HepG2 (cell line): ENCODE data around the gene PFAS. TPM values are rescaled to one million over a fixed set of nuclear protein-coding genes. Genes with fewer than 3 reads are reported as not detected.

Experiments used
- ATAC-seq: fragments of 200-7000 bp; cut with Tn5 transposase; 3 replicates; pipeline ENCODE4 v1.9.1; 2020; ENCODE audit warnings: mild to moderate bottlenecking, moderate library complexity
- BruUV-seq: library from RNA; stranded (reverse); fragments of 400-500 nt; replicated peaks from 2 replicates; lab custom pipeline; 2021; lab: Mats Ljungman, UMichigan
- CTCF ChIA-PET: fragments of 300-600 bp; formaldehyde crosslinking; extraction: SDS; loops from one replicate; lab custom pipeline; 2021; ENCODE audit warnings: low total read pairs, inconsistent platforms, low intra/inter-chr PET ratio; lab: Yijun Ruan, JAX
- POLR2A ChIA-PET: fragments of 350-600 bp; sonication (Branson Sonifier 250); formaldehyde crosslinking; loops from one replicate; lab custom pipeline; 2020; ENCODE audit warnings: antibody characterized with exemption, inconsistent platforms; lab: Yijun Ruan, JAX
- DNase-seq: peaks from one replicate; pipeline ENCODE4 v3.0.0-alpha.2; 2015; ENCODE audit warnings: low spot score
- FAIRE-seq: peaks from 3 replicates; lab custom pipeline; 2011; peaks lifted over from hg19 to GRCh38; lab: Jason Lieb, UNC
- H2AFZ ChIP-seq: one replicate; pipeline ENCODE4 v1.6.1; 2011; ENCODE audit warnings: low read length, inconsistent platforms
- H3K27ac ChIP-seq: fragments of 300-600 bp; 3 replicates; pipeline ENCODE4 v1.8.0; 2011; ENCODE audit warnings: mixed run types, mild to moderate bottlenecking, mixed read lengths, low read length, inconsistent platforms; ENCODE audit not compliant: insufficient read depth; ENCODE audit errors: extremely low read length
- H3K27me3 ChIP-seq, 2 experiments: fragments of 200-600 bp in 1 of 2; 2 replicates in 1 of 2; 3 replicates in 1 of 2; pipeline versions ENCODE4 v1.6.0 to v1.8.0; 2011; ENCODE audit warnings: low read length in 2 of 2, mild to moderate bottlenecking in 2 of 2, moderate library complexity in 2 of 2, inconsistent platforms in 1 of 2; ENCODE audit not compliant: insufficient read depth in 2 of 2, control insufficient read depth in 1 of 2
- H3K36me3 ChIP-seq, 2 experiments: fragments of 200-600 bp in 1 of 2; replicated peaks in 1 of 2; 2 replicates in 1 of 2; 3 replicates in 1 of 2; pipeline versions ENCODE4 v1.5.1 to v1.8.0; 2011; ENCODE audit warnings: low read length in 2 of 2, inconsistent platforms in 1 of 2; ENCODE audit not compliant: insufficient read depth in 2 of 2, control insufficient read depth in 1 of 2
- H3K4me1 ChIP-seq: 2 replicates; pipeline ENCODE4 v1.5.1; 2012; ENCODE audit warnings: low read length, inconsistent platforms; ENCODE audit not compliant: insufficient read depth
- H3K4me2 ChIP-seq: 2 replicates; pipeline ENCODE4 v1.6.0; 2011; ENCODE audit warnings: low read depth, low read length, inconsistent platforms
- H3K4me3 ChIP-seq, 3 experiments: fragments of 200-600 bp in 1 of 3; sonication (generic), shearing (Covaris generic) in 1 of 3; replicated peaks in 1 of 3; 2 replicates each; pipeline ENCODE4 v1.5.1; 2011 to 2016; ENCODE audit warnings: low read length in 3 of 3, inconsistent platforms in 2 of 3, low read depth in 2 of 3, mild to moderate bottlenecking in 2 of 3, control low read depth in 1 of 3, mixed read lengths in 1 of 3; ENCODE audit not compliant: insufficient read depth in 1 of 3
- H3K79me2 ChIP-seq: one replicate; pipeline ENCODE4 v1.6.1; 2011; ENCODE audit warnings: low read length, inconsistent platforms; ENCODE audit not compliant: insufficient read depth
- H3K9ac ChIP-seq: 2 replicates; pipeline ENCODE4 v1.6.0; 2011; ENCODE audit warnings: mild to moderate bottlenecking, low read depth, low read length, inconsistent platforms; ENCODE audit not compliant: insufficient read depth
- H3K9me3 ChIP-seq: 2 replicates; pipeline ENCODE4 v1.5.1; 2012; ENCODE audit warnings: mild to moderate bottlenecking, low read length
- H4K20me1 ChIP-seq: 2 replicates; pipeline ENCODE4 v1.6.0; 2011; ENCODE audit warnings: inconsistent platforms, mild to moderate bottlenecking, low read length, moderate library complexity; ENCODE audit not compliant: insufficient read depth
- ATF2 ChIP-seq: sonication (generic); formaldehyde crosslinking; IDR thresholded peaks from 2 replicates; pipeline ENCODE4 v1.4.0; 2020; ENCODE audit warnings: missing genetic modification reagents
- ONECUT2 ChIP-seq: sonication (generic); formaldehyde crosslinking; IDR thresholded peaks from 2 replicates; pipeline ENCODE4 v1.4.0; 2020; ENCODE audit warnings: missing genetic modification reagents
- PHF21A ChIP-seq: sonication (generic); formaldehyde crosslinking; IDR thresholded peaks from 2 replicates; pipeline ENCODE4 v1.5.0; 2020; ENCODE audit warnings: mild to moderate bottlenecking, missing genetic modification reagents
- SOX6 ChIP-seq, 2 experiments: fragments of 450-650 bp in 1 of 2; sonication (generic) in 1 of 2; formaldehyde crosslinking in 1 of 2; IDR thresholded peaks; 2 replicates each; pipeline versions ENCODE4 v1.4.0 to v1.6.1; 2017 to 2020; ENCODE audit warnings: antibody characterized with exemption in 1 of 2, mild to moderate bottlenecking in 1 of 2, missing genetic modification reagents in 1 of 2
- SYNCRIP ChIP-seq: fragments of 200-400 bp; formaldehyde crosslinking; IDR thresholded peaks from 2 replicates; pipeline ENCODE4 v1.6.1; 2018; ENCODE audit warnings: mild to moderate bottlenecking, low read depth, low read length; ENCODE audit not compliant: insufficient read depth
- ZBTB20 ChIP-seq: sonication (generic); formaldehyde crosslinking; IDR thresholded peaks from 2 replicates; pipeline ENCODE4 v1.8.1; 2023; ENCODE audit warnings: missing genetic modification reagents, low read depth, mild to moderate bottlenecking, borderline replicate concordance
- ZNF136 ChIP-seq: sonication (generic); formaldehyde crosslinking; IDR thresholded peaks from 2 replicates; pipeline ENCODE4 v1.8.1; 2022; ENCODE audit warnings: low read depth, mild to moderate bottlenecking, moderate library complexity, missing genetic modification reagents
- WGBS: methylation state at CpG from one replicate; pipeline ENCODE4 v1.1.6; 2017; ENCODE audit warnings: low lambda C conversion rate; 5-methylcytosine and 5-hydroxymethylcytosine counted together
- in situ Hi-C: cut with HindIII; loops from 2 replicates; pipeline ENCODE4 v1.10.0; 2017; ENCODE audit warnings: low pct_unique_long_range_greater_than_20kb; ENCODE audit not compliant: extremely low pct_ligation_motif_present
- intact Hi-C: fragments of 100-400 bp; cut with micrococcal nuclease; formaldehyde crosslinking; loops from one replicate; pipeline ENCODE4 v1.10.0; 2022; ENCODE audit not compliant: unreplicated experiment
- polyA plus RNA-seq, 8 experiments: library from polyadenylated mRNA; depleted of rRNA in 3 of 8; stranded (reverse) in 7 of 8; unstranded in 1 of 8; fragments of >200 nt; fragmentation: Illumina TruSeq in 4 of 8; extraction: Trizol in 4 of 8; gene quantifications; 2 replicates each; pipeline versions ENCODE4 v1.2.1 to v1.2.3, GENCODE V29; 2011 to 2016; ENCODE audit warnings: low read depth in 4 of 8, missing spikeins in 1 of 8, mixed read lengths in 1 of 8; ENCODE audit not compliant: insufficient read depth in 1 of 8
- total RNA-seq, 5 experiments: library from RNA; depleted of rRNA; stranded (reverse); fragments of >200 nt; fragmentation: Illumina TruSeq; extraction: Trizol; gene quantifications; 2 replicates each; pipeline ENCODE4 v1.2.3, GENCODE V29; 2016; ENCODE audit warnings: low read depth in 1 of 5
- TF ChIP-seq, protein P1 (sequence below), 2 experiments: fragments of 450-650 bp in 1 of 2; sonication (generic) in 1 of 2; formaldehyde crosslinking in 1 of 2; IDR thresholded peaks; 2 replicates each; pipeline versions ENCODE4 v1.6.1 to v1.8.0; 2016 to 2022; ENCODE audit warnings: antibody characterized with exemption in 1 of 2, mild to moderate bottlenecking in 1 of 2, missing genetic modification reagents in 1 of 2

Gene PFAS
- total and polyA plus RNA-seq, 2 of the 13 experiments (the other 11 are each of a cell fraction or from before 2014, with no cell fraction given) = 49.4 to 58.2 TPM

DNA sequence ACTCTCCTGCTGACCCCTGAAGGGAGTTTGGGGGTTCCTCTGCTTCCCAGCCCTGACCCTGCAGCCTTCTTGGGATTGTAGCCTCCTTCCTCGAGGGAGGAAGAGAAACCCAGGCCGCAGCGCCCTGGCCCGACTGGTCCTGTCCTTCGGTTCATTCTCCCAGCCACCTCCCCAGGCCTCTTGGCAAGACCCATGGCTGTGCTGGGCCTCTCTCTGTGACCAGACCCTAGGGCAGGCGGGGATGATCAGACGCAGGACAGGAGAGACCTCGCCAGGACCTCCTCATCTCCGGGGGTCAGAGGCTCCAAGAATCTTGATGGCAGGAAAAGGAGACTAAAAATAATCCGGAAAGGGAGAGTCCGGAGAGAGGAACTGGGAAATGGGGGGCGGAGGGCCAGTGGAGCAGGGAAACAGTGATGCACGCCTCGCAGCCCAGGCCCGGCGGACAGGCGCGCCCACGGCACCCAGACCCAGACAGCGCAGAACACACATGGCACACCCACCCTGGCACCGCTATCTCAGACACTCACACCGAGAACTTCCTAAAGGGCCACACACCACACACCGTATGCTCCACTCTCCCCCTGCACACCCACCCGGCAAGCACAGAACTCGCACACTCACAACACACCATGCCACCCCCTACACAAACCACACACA is 62.2 kb downstream of the PFAS start (continued):
- TF ChIP-seq PHF21A (CRISPR knock-in tag) (no peak), SOX6 (IDR thresholded peaks at IDR 0.05) (no peak), SOX6 (CRISPR knock-in tag; IDR thresholded peaks at IDR 0.05) (no peak), ONECUT2 (CRISPR knock-in tag) (no peak), ZBTB20 (CRISPR knock-in tag) (no peak), ATF2 (CRISPR knock-in tag) (no peak), ZNF136 (no peak)

- H3K79me2 ChIP-seq = no peaks in the 10 kb centered on the region
- in situ Hi-C loops (no loop called here), intact Hi-C loops (no loop called here)
- no peaks in the 10 kb centered on the region for H3K36me3 ChIP-seq
- BruUV-seq = no TSS peak
- H3K9me3 ChIP-seq = no peaks in the 10 kb centered on the region
- H3K27ac ChIP-seq = no peak overlapping the region
- no peaks in the 10 kb centered on the region for H4K20me1 ChIP-seq
- no peak for FAIRE-seq
- no peak for DNase-seq
- H3K9ac ChIP-seq = no peak overlapping the region
- no peak for ATAC-seq
- CTCF ChIA-PET = no interaction called here
- H3K4me1 ChIP-seq = no peaks in the 10 kb centered on the region
- POLR2A ChIA-PET = no interaction called here
- no peak overlapping the region for H3K4me2 ChIP-seq
- H3K27me3 ChIP-seq = peaks cover 15 to 72% of the 10 kb centered on the region in 2 experiments
- WGBS = 26% methylated on average over 10 of the region's 13 CpGs
- no peak overlapping the region for H2AFZ ChIP-seq
- no peak overlapping the region for H3K4me3 ChIP-seq
- TF ChIP-seq, protein P1, sequence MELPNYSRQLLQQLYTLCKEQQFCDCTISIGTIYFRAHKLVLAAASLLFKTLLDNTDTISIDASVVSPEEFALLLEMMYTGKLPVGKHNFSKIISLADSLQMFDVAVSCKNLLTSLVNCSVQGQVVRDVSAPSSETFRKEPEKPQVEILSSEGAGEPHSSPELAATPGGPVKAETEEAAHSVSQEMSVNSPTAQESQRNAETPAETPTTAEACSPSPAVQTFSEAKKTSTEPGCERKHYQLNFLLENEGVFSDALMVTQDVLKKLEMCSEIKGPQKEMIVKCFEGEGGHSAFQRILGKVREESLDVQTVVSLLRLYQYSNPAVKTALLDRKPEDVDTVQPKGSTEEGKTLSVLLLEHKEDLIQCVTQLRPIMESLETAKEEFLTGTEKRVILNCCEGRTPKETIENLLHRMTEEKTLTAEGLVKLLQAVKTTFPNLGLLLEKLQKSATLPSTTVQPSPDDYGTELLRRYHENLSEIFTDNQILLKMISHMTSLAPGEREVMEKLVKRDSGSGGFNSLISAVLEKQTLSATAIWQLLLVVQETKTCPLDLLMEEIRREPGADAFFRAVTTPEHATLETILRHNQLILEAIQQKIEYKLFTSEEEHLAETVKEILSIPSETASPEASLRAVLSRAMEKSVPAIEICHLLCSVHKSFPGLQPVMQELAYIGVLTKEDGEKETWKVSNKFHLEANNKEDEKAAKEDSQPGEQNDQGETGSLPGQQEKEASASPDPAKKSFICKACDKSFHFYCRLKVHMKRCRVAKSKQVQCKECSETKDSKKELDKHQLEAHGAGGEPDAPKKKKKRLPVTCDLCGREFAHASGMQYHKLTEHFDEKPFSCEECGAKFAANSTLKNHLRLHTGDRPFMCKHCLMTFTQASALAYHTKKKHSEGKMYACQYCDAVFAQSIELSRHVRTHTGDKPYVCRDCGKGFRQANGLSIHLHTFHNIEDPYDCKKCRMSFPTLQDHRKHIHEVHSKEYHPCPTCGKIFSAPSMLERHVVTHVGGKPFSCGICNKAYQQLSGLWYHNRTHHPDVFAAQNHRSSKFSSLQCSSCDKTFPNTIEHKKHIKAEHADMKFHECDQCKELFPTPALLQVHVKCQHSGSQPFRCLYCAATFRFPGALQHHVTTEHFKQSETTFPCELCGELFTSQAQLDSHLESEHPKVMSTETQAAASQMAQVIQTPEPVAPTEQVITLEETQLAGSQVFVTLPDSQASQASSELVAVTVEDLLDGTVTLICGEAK (IDR thresholded peaks at IDR 0.05) = no peak
- TF ChIP-seq, protein P1 (CRISPR knock-in tag; IDR thresholded peaks at IDR 0.05) = no peak
- no peak for TF ChIP-seq SYNCRIP
These were observed 63.2 kb downstream of the PFAS start for GRCh38 chr17:8312251-8312650.
